GM18526 (cell line): Measurements from ENCODE around the gene HMGB1.

Source experiments
- POLR2A ChIP-seq: IDR thresholded peaks from 3 replicates; pipeline ENCODE4 v1.6.1; 2011; ENCODE audit not compliant: insufficient read length; ENCODE audit errors: extremely low read depth

Gene HMGB1

DNA sequence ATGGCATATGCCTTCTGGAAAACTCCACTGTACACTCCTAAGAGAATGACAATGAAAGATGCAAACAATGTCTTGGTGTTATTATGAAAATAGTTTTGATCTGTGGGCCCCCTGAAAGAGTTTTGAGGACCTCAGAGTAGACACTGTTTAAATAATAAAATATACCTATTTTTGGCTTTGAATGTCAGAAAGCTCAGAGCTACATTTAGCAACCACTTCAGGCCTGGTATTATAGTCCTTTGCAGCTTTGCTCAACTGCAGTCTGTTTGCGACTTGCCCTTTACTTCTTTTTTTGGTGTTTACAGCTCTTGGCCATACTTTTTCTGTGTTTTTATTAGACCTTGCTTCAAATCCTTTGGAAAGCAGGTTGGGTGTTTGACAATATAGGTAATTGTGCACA lies 49.3 kb downstream of the HMGB1 start:
- TF ChIP-seq POLR2A = no peak

- no peak for TF ChIP-seq POLR2A
Measured at GRCh38 chr13:30415430-30416030, 50.2 kb downstream of the HMGB1 start.

DNA sequence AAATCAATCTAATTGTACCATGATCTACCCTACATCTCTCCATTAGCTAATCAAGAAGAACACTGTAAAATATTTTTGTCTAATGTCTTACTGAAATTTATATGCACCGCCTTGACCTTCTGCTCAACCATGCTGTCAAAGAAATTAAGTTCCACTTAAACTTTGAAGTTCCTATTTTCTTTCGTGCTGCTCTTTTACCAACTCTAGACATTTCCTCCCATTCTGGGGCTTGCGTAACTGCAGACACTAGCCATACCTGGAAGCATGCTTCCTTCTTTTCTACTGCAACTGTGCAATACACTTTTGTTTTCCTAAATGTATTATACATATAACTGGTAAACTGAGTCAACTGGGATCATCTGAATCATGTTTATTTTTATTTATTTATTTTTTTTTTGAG lies 51.9 kb downstream of the HMGB1 start:
- no peak for TF ChIP-seq POLR2A

GRCh38 chr13:30412346-30412745 lies 53.4 kb downstream of the HMGB1 start:
- TF ChIP-seq POLR2A = no peak

DNA sequence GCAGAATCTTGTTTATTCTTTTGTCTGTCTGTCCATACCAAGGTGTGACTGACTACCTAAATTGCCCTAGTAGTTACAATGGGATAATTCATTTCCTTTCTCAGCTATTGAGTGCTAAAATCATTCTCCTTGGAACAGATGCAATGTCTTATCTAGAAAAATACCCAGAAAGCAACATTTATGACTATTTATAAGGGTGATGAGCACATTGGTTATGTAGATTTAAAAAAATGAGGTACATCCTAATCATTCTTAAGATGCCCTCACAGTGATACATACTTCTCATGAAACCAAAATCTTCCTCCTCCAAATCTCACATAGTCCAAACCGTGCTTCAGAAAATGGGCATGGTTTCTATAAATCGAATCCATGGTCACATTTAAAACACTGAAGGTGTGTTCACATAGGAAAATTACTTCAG lies 55.0 kb downstream of the HMGB1 start:
- no peak for TF ChIP-seq POLR2A

DNA sequence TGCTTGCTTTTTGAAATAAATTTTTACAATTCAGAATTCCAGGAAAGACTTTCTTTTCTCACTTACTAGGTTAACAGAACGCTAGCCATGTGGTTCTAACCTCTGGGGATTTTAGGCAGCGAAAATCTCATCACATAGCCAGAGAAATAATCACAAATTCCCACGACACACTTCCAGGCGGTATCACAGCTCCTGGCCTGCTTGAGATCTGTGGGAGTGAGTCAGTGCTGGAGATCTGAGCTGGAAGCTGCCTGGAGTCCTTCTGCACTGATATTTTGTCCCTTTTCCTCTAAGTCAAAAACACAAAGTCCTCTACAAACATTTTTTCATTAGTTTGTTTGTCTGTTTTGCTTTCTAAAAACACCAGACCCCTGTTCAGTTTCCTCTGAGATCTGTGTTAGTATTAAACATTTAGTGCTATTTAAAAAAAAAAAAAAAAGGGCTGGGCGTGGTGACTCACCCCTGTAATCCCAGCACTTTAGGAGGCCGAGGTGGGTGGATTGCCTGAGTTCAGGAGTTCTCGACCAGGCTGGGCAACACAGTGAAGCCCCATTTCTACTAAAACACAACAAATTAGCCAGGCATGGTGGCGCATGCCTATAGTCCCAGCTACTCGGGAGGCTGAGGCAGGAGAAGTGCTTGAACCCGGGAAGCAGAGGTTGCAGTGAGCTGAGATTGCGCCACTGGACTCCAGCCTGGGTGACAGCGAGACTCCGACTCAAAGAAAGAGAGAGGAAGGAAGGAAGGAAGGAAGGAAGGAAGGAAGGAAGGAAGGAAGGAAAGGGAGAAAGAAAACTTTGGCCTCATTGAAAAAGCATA lies 55.6 kb downstream of the HMGB1 start:
- TF ChIP-seq POLR2A = no peak

DNA sequence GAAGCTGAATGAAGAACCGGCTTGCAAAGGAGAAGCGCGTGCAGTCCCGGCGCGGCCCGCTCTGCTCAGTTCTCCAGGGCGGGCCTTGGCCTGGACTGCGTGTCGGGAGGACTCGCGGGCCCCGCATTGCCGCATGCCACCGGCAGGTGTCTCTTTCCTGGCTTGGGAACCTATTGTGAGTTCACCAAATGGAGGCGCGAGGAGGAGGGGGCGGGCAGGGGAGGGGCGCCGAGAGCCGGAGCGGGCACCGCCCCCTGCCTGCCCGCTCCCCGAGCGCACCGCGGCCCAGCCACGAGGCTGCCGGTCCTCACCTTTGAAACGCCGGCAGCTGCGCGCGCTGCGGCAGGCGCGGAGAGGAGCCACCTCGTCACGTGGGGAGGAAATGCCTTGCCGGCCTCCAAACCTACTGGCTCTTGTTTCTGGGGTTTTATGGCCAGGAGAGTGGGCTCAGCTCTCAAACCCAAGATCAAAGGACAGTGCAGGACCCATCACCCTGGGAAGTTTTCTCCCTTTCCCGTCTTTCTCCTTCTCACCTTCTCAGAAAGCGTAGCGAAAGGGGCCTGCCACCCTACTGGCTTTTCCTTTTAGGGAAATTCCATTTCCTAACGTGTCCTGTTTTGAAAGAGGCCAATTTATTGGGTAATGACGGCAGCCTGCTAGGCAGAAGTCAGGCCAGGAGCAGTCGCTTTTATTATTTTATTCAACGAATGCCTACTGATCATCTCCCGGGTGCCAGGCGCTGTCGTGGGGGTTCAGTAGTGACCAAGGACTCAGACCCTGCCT lies 57.2 kb downstream of the HMGB1 start:
- peak; percentile 44 for TF ChIP-seq POLR2A

DNA sequence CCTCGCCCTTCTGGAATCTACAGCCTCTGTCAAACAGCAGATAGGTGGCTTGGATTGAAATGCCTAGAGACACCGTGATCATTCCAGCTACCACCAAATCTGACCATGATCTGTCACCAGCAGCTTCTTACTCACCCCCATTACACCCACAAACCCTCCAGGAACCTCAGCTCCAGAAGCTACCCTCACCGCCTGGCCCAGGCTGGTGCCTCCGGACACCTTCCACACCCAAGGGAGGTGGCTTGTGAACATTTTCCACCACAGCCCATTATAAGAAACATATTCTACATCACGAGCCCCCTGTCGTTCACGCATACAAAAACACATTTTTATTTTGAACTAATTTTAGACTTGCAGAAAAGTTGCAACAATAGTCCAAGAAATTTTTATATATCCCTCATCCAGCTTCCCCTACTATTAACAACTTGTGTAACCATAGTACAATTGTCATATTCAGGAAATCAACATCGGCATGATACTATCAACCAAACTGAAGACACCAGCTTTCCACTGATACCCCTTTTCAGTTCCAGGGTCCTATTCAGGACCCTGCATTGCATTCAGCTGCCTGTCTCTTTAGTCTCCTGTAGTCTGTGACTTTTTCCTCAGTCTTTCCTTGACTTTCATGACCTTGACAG lies 58.8 kb downstream of the HMGB1 start:
- no peak for TF ChIP-seq POLR2A
